ENCODE data around the gene TMEM245. TPM values are rescaled to one million over a fixed set of nuclear protein-coding genes. Genes with fewer than 3 reads are reported as not detected.

Gene TMEM245
- total and polyA plus RNA-seq, 10 of the 15 experiments (the other 5 are each of a cell fraction or from before 2014, with no cell fraction given) = 7.4 to 36.1 (median 19.0) TPM

DNA sequence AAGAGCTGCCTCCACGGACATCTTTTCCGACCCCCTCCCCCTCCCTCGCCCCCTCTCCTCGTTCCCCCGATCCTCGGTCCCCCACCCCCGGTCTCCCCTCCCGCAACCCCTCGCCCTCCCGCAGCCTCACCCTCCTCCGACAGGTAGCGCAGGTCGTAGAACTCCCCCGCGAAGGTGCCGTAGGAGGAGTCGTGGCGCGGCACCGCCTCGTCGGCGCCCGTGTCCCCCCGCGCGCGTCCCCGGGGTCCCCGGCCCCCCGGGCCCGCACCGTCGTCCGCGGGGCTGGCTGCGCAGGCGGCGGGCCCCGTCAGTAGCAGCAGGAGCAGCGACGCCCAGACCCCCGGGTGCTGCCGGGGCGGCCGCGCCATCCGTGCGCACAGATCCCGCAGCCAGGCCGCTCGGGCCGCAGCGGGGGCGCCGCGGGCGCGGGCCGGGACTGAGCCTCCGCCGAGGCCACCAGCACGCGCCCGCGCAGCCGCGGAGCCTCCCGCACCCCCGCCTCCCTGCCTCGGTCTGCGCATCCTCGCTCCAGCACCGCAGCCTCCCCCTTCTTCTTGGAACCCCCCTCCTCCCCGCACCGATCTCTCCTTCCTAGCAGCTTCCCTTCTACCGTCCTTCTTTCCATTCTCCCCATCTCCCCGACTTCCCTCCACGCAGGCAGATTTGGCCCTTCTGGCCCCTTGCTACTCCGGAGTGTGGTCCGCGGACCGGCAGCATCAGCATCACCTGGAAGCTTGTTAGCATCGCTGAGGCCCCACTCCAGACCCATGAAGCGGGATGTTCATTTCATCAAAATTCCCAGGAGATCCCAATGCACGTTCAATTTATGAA is 47.2 kb upstream of the TMEM245 start, which contains the start of gene FRRS1L (continued):
- no peak for TF ChIP-seq PML (IDR thresholded peaks at IDR 0.05; ENCODE audit: low read length)
- TF ChIP-seq SIN3A (IDR thresholded peaks at IDR 0.05; ENCODE audit: low read depth, low read length) = no peak
- no peak for TF ChIP-seq POLR2AphosphoS2 (IDR thresholded peaks at IDR 0.05; ENCODE audit: low read depth, low read length)
- TF ChIP-seq ATF3 (IDR thresholded peaks at IDR 0.05; ENCODE audit: borderline replicate concordance, extremely low read depth, low read depth, low read length) = no peak
- no peak for TF ChIP-seq HCFC1 (IDR thresholded peaks at IDR 0.05; ENCODE audit: low read length)
- no peak for TF ChIP-seq MTA2 (IDR thresholded peaks at IDR 0.05; ENCODE audit: low read depth)

GRCh38 chr9:109166171-109166770 is 46.5 kb upstream of the TMEM245 start:
- no peaks in the 10 kb centered on the region for H4K20me1 ChIP-seq (ENCODE audit: control insufficient read depth, insufficient read depth)
- ChIA-PET RAD21 (ENCODE audit: unreplicated experiment) (no interaction called here), CTCF (no interaction called here), SMC1A (ENCODE audit: uncharacterized antibody, unreplicated experiment) (no interaction called here), POLR2A (no interaction called here)
- no peak overlapping the region for H3K27ac ChIP-seq (ENCODE audit: control insufficient read depth, insufficient read depth)
- FAIRE-seq = no peak
- intact Hi-C loops (cut with micrococcal nuclease; ENCODE audit: unreplicated experiment) (no loop called here), in situ Hi-C loops (cut with MboI) (no loop called here)
- no peak for ATAC-seq
- H3K36me3 ChIP-seq (ENCODE audit: control insufficient read depth in 2 of 2, insufficient read depth in 2 of 2, low read length in 1 of 2) = no peaks in the 10 kb centered on the region
- H3K4me2 ChIP-seq (ENCODE audit: control insufficient read depth, insufficient read depth) = no peak overlapping the region
- H3K9ac ChIP-seq (ENCODE audit: control insufficient read depth, insufficient read depth, low read length) = no peak overlapping the region
- no TSS peak for BruUV-seq (replicated peaks)
- 0 out of 2 replicates have a peak, but pooled peaks cover 6% of the 10 kb centered on the region for H3K4me1 ChIP-seq (ENCODE audit: control insufficient read depth, insufficient read depth, low read length)
- H3K9me3 ChIP-seq (replicated peaks; ENCODE audit: control insufficient read depth, insufficient read depth, low read length) = no peaks in the 10 kb centered on the region; the same call in 2 of the 3 replicates
- H2AFZ ChIP-seq (ENCODE audit: control insufficient read depth, low read depth, low read length) = no peak overlapping the region
- H3K79me2 ChIP-seq (ENCODE audit: control insufficient read depth, insufficient read depth, low read length) = no peaks in the 10 kb centered on the region
- WGBS (ENCODE audit: insufficient coverage, insufficient replicate concordance, low lambda C conversion rate, missing lambda C conversion rate) = 73% methylated on average over 14 of the region's 16 CpGs
- peaks cover 5 to 7% of the 10 kb centered on the region in 2 experiments; a peak in 3 of 4 replicates for H3K27me3 ChIP-seq (replicated peaks in 1 of 2; ENCODE audit: control insufficient read depth in 2 of 2, insufficient read depth in 2 of 2, low read length in 1 of 2)
- no peak overlapping the region for H3K4me3 ChIP-seq
- no peak for DNase-seq (ENCODE audit: low read depth, low spot score)
- TF ChIP-seq, protein P1, sequence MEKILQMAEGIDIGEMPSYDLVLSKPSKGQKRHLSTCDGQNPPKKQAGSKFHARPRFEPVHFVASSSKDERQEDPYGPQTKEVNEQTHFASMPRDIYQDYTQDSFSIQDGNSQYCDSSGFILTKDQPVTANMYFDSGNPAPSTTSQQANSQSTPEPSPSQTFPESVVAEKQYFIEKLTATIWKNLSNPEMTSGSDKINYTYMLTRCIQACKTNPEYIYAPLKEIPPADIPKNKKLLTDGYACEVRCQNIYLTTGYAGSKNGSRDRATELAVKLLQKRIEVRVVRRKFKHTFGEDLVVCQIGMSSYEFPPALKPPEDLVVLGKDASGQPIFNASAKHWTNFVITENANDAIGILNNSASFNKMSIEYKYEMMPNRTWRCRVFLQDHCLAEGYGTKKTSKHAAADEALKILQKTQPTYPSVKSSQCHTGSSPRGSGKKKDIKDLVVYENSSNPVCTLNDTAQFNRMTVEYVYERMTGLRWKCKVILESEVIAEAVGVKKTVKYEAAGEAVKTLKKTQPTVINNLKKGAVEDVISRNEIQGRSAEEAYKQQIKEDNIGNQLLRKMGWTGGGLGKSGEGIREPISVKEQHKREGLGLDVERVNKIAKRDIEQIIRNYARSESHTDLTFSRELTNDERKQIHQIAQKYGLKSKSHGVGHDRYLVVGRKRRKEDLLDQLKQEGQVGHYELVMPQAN (conservative IDR thresholded peaks at IDR 0.05) = no peak
- TF ChIP-seq NFYA (IDR thresholded peaks at IDR 0.05; ENCODE audit: borderline replicate concordance, low read depth, low read length) = no peak
- TF ChIP-seq BRCA1 (IDR thresholded peaks at IDR 0.05; ENCODE audit: low read depth, low read length) = no peak
- TF ChIP-seq SMAD5 (IDR thresholded peaks at IDR 0.05; ENCODE audit: low read depth) = no peak
- no peak for TF ChIP-seq CHD4 (IDR thresholded peaks at IDR 0.05)
- TF ChIP-seq HCFC1 (IDR thresholded peaks at IDR 0.05; ENCODE audit: low read length) = no peak
- no peak for TF ChIP-seq BCL3 (IDR thresholded peaks at IDR 0.05; ENCODE audit: borderline replicate concordance, insufficient read depth, low read depth, low read length, poor library complexity, severe bottlenecking)
- TF ChIP-seq TARDBP (IDR thresholded peaks at IDR 0.05; ENCODE audit: borderline replicate concordance) = no peak
- no peak for TF ChIP-seq ESRRA (IDR thresholded peaks at IDR 0.05; ENCODE audit: low read length)
- no peak for TF ChIP-seq POLR2A (IDR thresholded peaks at IDR 0.05; ENCODE audit: low read depth, low read length)
- TF ChIP-seq, protein P2, sequence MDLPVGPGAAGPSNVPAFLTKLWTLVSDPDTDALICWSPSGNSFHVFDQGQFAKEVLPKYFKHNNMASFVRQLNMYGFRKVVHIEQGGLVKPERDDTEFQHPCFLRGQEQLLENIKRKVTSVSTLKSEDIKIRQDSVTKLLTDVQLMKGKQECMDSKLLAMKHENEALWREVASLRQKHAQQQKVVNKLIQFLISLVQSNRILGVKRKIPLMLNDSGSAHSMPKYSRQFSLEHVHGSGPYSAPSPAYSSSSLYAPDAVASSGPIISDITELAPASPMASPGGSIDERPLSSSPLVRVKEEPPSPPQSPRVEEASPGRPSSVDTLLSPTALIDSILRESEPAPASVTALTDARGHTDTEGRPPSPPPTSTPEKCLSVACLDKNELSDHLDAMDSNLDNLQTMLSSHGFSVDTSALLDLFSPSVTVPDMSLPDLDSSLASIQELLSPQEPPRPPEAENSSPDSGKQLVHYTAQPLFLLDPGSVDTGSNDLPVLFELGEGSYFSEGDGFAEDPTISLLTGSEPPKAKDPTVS (IDR thresholded peaks at IDR 0.05; ENCODE audit: low read depth, low read length) = no peak
- no peak for TF ChIP-seq MEF2A (IDR thresholded peaks at IDR 0.05; ENCODE audit: insufficient read depth, low read depth, low read length)
- TF ChIP-seq BMI1 (IDR thresholded peaks at IDR 0.05; ENCODE audit: borderline replicate concordance) = no peak
